ENCODE measurements around the gene PARD3. TPM values are rescaled to one million over a fixed set of nuclear protein-coding genes. Genes with fewer than 3 reads are reported as not detected.
"Not testable (repeated sequence)": the region's sequence is repeated elsewhere in the genome, so short reads cannot be mapped to it uniquely, and the experiment has no call there.

The PARD3 gene
- total and polyA plus RNA-seq, 10 of the 15 experiments (the other 5 are each of a cell fraction or from before 2014, with no cell fraction given), result 2.6 to 43.1 (median 13.9) TPM

GRCh38 chr10:34426538-34427157, 388.4 kb downstream of the PARD3 start:
- H3K4me2 ChIP-seq (ENCODE audit: control insufficient read depth, insufficient read depth); H3K27ac ChIP-seq (ENCODE audit: control insufficient read depth, insufficient read depth); in situ Hi-C loops (cut with MboI); H3K4me3 ChIP-seq; ATAC-seq; SMC1A ChIA-PET (ENCODE audit: uncharacterized antibody, unreplicated experiment); CTCF ChIA-PET; DNase-seq (ENCODE audit: low read depth, low spot score); RAD21 ChIA-PET (ENCODE audit: unreplicated experiment); H4K20me1 ChIP-seq (ENCODE audit: control insufficient read depth, insufficient read depth); POLR2A ChIA-PET; H3K9me3 ChIP-seq (replicated peaks; ENCODE audit: control insufficient read depth, insufficient read depth, low read length); H3K79me2 ChIP-seq (ENCODE audit: control insufficient read depth, insufficient read depth, low read length); H3K9ac ChIP-seq (ENCODE audit: control insufficient read depth, insufficient read depth, low read length); H3K27me3 ChIP-seq (replicated peaks in 1 of 2; ENCODE audit: control insufficient read depth in 2 of 2, insufficient read depth in 2 of 2, low read length in 1 of 2); BruUV-seq (replicated peaks); FAIRE-seq; H3K36me3 ChIP-seq (ENCODE audit: control insufficient read depth in 2 of 2, insufficient read depth in 2 of 2, low read length in 1 of 2); H3K4me1 ChIP-seq (ENCODE audit: control insufficient read depth, insufficient read depth, low read length); H2AFZ ChIP-seq (ENCODE audit: control insufficient read depth, low read depth, low read length): not testable (repeated sequence)
- WGBS (ENCODE audit: insufficient coverage, insufficient replicate concordance, low lambda C conversion rate, missing lambda C conversion rate), result 59% methylated on average over 7 of the region's 7 CpGs
- intact Hi-C loops (cut with micrococcal nuclease; ENCODE audit: unreplicated experiment), result loop anchor here (10.0 kb wide), 1 partner anchor 58 kb away; no protein-coding TSS in a partner anchor
- TF ChIP-seq IKZF1 (conservative IDR thresholded peaks at IDR 0.05) (peak; percentile 26; the same call in 1 of the 2 replicates), IKZF2 (IDR thresholded peaks at IDR 0.05) (peak in 1 of 2 experiments; percentile 23; a peak in 1 of 4 replicates)

- in situ Hi-C loops (cut with MboI), result no loop called here
- WGBS (ENCODE audit: insufficient coverage, insufficient replicate concordance, low lambda C conversion rate, missing lambda C conversion rate), result 48% methylated on average over 3 of the region's 3 CpGs
Measured at GRCh38 chr10:34426041-34426440, 389.1 kb downstream of the PARD3 start.

More at GRCh38 chr10:34426041-34426440, 389.1 kb downstream of the PARD3 start:
- ChIA-PET CTCF (no interaction called here), RAD21 (ENCODE audit: unreplicated experiment) (no interaction called here), SMC1A (ENCODE audit: uncharacterized antibody, unreplicated experiment) (interaction anchor here (1.3 kb wide), 1 partner anchor 12 kb away, joined by 4 read pairs; no protein-coding TSS in a partner anchor), POLR2A (no interaction called here)
- Histone ChIP-seq H4K20me1 (ENCODE audit: control insufficient read depth, insufficient read depth) (no peaks in the 10 kb centered on the region), H2AFZ (ENCODE audit: control insufficient read depth, low read depth, low read length) (no peak overlapping the region), H3K4me3 (no peak overlapping the region), H3K9ac (ENCODE audit: control insufficient read depth, insufficient read depth, low read length) (no peak overlapping the region), H3K9me3 (replicated peaks; ENCODE audit: control insufficient read depth, insufficient read depth, low read length) (no peaks in the 10 kb centered on the region), H3K4me1 (ENCODE audit: control insufficient read depth, insufficient read depth, low read length) (no peaks in the 10 kb centered on the region), H3K27ac (ENCODE audit: control insufficient read depth, insufficient read depth) (no peak overlapping the region), H3K4me2 (ENCODE audit: control insufficient read depth, insufficient read depth) (no peak overlapping the region), H3K36me3 (ENCODE audit: control insufficient read depth in 2 of 2, insufficient read depth in 2 of 2, low read length in 1 of 2) (no peaks in the 10 kb centered on the region), H3K79me2 (ENCODE audit: control insufficient read depth, insufficient read depth, low read length) (no peaks in the 10 kb centered on the region), H3K27me3 (replicated peaks in 1 of 2; ENCODE audit: control insufficient read depth in 2 of 2, insufficient read depth in 2 of 2, low read length in 1 of 2) (no peaks in the 10 kb centered on the region)
- FAIRE-seq, result no peak
- TF ChIP-seq ZNF207 (IDR thresholded peaks at IDR 0.05; ENCODE audit: borderline replicate concordance), result no peak
- TF ChIP-seq CHD2 (IDR thresholded peaks at IDR 0.05; ENCODE audit: borderline replicate concordance, low read depth, low read length), result no peak
- no peak for TF ChIP-seq BHLHE40 (IDR thresholded peaks at IDR 0.05; ENCODE audit: borderline replicate concordance in 1 of 2, low read depth in 2 of 2, low read length in 1 of 2)
- no peak for TF ChIP-seq JUND (IDR thresholded peaks at IDR 0.05; ENCODE audit: low read depth, low read length)
- no peak for TF ChIP-seq POLR2A (IDR thresholded peaks at IDR 0.05; ENCODE audit: low read depth, low read length)
- TF ChIP-seq SREBF2 (IDR thresholded peaks at IDR 0.05; ENCODE audit: low read length), result no peak
- no peak for TF ChIP-seq SP1 (IDR thresholded peaks at IDR 0.05; ENCODE audit: low read depth, low read length)
- no peak for TF ChIP-seq GATAD2B (conservative IDR thresholded peaks at IDR 0.05; ENCODE audit: low read depth)
- no peak for ATAC-seq
- intact Hi-C loops (cut with micrococcal nuclease; ENCODE audit: unreplicated experiment), result loop anchor here (10.0 kb wide), 1 partner anchor 59 kb away; no protein-coding TSS in a partner anchor
- no TSS peak for BruUV-seq (replicated peaks)
- no peak for DNase-seq (ENCODE audit: low read depth, low spot score)

Data from GM12878 (cell line).